Measurements from ENCODE around the gene CNBP.

CNBP gene

DNA sequence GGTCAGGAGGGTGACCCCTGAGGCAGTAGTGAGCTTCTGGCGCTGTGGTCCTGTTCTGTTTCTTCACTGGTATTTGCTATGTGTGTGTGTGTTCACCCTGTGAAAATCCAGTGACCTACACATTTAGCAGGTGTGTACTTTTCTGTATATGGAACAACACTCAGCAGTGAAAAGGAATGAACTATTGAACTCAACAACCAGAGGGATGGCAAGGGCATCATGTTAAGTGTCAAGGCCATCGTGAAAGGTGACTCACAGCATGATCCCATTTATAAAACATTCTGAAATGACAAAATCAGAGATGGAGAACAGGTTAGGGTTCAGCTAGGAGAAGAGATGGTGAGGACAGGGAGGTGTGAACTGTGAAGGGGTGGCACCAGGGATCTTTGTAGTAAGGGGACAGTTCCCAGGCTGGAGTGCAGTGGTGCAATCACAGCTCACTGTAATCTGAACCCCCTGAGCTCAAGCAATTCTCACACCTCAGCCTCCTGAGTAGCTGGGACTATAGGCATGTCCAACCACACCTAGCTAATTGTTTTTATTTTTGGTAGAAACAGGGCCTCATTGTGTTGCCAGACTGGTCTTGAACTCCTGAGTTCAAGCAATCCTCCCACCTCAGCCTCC lies 52.1 kb downstream of the CNBP start:
- DNase-seq (ENCODE audit: low read depth) = no peak

DNA sequence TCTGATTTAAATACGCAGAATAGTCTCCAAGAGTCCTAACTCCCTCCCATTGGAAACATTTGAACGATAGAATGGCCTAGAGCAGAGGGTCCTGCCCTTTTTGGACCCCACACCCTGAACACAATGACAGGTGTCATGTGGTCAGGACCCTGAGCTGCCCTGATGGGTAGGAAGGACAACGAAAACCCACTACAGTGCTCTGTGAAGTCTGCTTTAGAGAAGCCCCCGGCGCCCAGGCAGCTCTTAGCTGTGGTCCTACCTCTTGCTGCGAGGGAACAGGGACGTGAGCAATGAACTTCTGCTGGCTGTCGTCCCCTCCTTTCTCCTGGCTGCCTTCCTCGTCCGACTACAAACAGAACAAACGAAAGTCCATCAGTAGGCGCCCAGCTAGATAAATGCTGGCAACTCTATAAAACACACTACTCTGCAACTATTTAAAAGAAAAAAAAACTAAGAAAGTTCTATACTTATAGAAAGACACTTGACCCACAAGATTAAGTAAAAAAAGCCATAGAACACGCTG lies 53.3 kb downstream of the CNBP start:
- no peak for DNase-seq (ENCODE audit: low read depth)

DNA sequence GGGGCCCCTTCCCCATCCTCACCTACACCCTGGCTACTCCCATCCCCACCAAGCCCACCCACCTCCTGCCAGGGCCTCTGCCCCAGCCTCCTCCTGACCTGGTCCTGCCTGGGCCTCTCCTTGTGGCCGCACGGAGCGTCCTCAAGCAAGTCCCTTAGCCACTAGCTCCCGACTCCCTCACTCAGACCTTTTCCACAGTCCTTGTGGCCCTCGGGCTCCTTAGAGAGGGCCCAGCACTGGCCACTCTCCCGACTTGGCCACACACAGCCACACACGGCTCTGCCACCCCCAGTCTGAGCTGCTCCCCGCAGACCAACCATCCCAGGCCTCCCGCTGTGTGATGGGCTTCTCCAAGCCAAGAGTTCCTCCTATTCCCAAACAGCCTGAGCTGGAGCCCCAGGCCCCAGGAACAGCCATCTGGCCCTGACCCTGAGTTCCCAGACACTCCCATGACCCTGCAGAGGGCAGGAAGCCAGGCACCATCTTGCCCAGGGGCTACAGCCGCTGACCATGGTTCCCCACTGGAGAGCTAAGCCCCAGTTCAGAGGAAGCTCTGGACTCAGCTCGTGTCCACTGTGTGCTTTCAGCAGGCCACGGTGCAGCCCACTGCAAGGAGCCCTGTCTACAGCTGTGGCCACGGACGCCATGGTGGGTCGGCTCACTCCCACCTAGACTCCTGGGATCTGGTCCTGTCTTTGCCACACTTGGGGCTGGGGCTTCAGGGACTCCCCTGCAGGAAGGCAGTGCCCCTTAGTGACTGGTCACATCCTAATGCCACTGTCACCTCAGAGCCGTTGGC lies 55.1 kb downstream of the CNBP start:
- no peak for DNase-seq (ENCODE audit: low read depth)

DNA sequence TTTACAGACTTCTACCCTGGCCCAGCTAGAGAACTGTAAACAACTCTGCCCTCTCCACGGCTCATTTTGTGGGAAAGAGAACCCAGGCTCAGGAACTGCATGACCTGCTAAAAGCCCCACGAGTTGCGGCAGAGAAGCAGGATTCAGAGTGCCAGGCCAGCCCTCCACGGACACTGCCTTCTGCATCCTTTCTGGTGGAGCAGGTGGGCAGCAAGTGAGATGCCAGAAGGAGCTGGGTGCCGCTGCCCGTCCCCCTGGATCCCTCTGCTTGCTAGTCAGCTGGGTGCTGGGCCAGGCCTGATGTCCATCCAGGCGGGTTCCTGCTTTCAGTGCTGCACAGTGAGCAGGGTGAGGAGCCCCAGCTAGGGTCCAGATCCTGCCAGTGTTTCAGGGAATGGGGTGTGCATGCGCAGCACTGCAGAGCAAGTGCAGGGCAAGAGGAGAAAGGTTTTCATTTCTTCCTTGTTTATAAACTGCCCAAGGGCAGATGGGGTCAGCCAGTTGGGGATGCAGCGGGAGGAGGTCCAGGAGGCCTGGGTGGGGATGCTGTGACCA lies 56.9 kb downstream of the CNBP start:
- DNase-seq (ENCODE audit: low read depth) = no peak

DNA sequence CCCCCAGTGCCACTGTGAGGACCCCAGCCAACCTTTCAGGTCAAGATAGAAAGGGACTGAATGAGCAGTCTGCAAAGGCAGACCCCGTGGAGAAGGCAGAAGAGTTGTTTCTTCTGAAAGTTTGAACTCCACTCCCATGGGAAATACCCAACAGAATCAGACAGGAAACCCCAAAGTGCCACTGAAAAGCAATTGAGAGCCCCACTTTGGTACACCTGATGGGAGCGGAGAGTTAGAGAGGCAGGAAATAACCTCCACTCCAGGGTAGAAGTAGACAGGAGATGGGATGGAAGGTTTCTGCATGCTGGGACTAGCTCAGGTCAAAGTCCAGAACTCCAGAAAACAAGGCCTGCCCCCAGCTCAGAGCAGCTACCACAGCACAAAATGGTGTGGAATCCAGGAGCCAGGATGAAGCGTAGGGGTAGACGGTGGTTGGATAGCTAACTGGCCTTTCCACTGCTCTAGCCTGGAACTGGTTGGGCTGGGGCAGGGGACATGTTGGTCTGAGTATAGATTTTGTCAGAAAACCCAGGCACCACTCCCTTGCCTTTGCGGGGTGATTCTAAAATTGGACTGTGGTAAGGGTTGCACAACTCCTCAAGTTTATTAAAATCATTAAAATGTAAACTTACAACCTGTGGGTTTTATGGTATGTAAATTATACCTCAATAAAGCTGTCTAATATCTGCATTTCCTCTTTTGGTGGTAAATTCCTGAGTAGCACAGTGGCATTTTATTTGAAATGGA lies 60.2 kb downstream of the CNBP start:
- DNase-seq (ENCODE audit: low read depth) = no peak

DNA sequence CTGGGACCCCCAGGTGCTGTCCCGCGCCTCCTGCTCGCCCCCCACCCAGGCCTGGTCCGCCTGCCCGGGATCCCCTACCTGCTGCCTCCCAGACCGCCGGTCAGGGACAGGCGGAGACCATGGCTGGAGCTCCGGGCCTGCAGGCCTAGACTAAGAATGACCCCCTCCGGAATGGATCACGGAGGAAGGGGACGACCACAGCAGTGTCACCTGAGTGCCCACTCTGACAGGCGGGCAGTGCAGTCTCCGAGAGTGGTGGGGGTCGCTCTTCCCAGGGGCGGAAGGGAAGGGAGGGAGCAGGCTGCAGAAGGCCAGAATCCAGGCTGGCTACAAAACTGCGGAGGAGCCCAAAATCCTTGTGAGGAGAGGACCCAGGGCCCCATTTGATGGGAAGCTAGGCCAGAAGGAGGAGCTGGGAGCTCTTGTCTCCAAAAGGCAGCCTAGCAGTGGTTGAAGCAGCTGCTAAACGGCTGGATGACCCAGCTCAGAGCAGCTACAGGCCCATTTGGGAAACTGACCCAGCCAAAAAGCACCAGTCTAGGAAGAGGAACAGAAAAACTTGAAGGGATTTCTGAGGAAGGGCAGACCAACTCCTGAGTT lies 61.2 kb downstream of the CNBP start:
- no peak for DNase-seq (ENCODE audit: low read depth)

DNA sequence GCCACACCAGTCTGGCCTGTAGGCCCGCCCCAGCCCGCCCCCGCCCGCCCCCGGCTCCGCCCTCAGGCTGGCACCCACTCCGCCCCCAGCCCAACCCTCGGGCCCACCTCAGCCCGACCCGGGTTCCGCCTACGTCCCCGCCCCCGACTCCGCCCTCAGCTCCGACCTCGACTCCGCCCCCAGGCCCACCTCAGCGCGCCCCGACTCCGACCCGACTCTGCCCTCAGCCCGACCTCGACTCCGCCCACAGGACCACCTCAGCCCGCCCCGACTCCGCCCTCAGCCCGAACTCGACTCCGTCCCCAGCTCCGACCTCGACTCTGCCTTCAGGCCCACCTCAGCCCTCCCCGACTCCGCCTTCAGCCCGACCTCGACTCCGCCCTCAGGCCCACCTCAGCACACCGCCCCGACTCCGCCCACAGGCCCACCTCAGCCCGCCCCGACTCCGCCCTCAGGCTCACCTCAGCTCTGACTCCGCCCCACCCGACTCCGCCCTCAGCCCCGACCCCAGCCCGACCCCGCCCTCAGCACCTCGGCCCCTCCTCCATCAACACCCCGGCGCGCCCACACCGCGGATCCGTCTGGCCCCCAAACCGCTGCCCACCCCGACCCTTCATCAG lies 61.8 kb downstream of the CNBP start, which contains the start of gene RAB43:
RAB43 (minus strand) TSS at position 13 of the 620 bp plus-strand sequence. CDS start 315 bp downstream, outside the sequence.
- no peak for DNase-seq (ENCODE audit: low read depth)

DNA sequence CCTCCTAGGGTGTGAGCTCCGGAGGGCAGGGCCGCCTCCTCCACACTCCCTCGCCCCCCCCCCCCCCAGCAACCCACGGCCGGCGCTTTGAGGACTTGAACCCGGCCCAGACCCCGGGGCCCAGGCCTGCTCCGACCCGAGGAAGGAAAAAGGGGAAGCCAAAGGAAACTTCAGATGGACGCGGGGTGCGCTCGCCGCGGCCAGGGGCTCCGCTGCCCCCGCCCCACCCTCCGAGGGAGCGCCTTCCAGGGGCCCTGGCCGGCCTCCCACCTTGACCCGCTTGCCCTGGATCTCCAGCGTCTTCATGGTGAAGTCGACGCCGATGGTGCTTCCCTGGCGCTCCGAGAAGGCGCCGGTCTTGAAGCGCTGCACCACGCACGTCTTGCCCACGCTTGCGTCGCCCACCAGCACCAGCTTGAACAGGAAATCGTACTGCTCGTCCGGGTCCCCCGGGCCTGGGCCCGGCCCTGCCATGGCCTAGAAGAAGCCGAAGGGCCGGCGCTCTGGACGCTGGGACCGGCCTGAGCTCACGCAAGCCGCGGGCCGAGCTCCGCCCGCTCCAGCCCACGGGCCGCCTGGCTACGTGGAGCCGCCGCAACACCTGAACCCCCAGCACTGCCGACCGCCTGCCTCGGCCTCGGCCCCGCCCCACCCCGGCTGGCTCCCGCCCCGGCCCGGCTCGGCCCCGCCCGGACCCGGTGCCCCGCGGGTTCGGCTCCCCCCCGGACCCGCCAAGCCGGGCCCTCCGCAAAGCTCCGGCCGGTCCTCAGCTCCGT lies 62.5 kb downstream of the CNBP start:
- DNase-seq (ENCODE audit: low read depth) = no peak

DNA sequence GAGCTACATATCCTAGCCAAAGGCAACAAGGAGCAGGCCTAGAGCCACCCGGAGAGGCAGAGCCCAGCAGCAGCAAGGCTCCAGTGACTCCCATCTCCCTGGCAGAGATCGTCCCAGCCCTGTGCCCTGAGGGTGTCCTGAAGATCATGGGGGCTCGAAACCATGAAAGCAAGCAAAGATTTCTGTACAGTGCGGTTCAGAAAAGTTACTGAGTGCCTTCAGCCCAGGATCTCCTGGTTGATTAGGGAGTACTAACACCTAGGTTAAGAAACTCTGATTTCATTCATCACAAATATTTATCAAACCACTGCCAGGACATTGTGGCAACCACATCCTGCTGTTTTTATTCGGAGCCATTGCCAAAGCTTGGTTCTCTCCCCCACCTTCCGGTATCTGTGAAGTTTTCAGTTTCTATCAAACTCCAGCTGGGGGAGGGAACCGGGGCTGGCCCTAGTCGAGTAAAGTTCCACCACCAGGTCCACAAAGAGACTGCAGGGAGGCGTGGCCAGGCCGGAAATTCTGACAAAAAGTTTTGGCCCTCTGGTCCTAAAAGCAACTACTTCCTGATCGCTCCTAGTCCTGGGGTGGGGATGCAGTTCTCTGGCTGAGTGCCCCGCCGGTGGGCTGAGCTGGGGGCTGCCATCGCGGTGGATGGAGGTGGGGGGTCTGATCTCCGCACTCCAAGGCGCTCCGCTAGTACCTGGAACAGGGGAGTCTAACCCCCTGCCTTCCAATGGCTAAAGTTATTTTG lies 63.3 kb downstream of the CNBP start:
- DNase-seq (ENCODE audit: low read depth) = peak; percentile 65

DNA sequence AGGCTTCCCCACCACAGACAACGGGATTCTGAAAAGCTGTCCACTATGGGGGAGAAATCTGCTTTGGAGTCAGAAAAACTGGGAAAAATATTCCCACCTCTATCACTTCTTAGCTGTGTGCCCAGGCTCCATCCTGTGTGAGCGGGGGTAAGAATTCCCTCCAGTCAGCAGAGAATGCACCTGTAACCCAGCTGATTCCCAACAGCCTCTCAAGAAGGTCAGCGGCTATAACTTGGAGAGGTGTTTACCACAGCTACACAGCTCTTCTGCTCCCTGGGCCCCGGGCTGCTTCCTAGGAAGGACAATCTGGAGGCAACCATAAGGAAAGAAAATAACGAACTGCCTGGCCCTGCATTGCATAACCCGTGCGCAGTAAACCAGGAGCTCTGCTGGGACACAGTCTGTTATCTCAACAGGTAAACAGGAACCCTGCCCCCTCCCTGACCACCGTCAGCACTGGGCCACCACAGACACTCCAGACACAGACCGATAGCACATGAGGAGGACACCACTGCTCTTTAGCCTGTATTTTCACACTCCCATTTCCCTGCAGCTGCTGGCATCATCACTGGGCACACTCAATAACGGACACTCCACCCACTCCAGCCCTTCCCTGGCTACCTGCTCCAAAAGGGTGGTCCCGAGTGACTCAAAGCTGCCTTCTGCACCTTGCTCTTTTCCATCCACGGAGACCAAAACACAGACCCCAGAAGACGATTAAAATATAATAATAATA lies 64.2 kb downstream of the CNBP start:
- no peak for DNase-seq (ENCODE audit: low read depth)

DNA sequence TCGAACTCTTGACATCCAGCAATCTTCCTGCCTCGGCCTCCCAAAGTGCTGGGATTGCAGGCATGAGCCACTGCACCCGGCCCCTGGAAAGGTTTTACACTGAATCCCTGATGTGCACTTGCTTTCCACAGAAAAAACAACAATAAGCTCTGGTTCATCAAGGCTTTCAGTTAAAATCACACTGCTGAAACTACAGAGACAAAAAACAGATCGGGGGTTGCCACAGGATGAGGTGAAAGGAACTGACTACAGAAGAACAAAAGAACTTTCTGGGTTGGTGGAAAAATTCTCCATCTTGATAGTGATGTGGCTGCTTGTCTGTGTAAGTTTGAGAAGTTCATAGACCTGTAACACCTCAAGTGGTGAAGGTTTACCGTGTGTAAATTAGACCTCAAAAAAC lies 65.0 kb downstream of the CNBP start:
- no peak for DNase-seq (ENCODE audit: low read depth)

All from HS-27A (cell line).